LoVo (cell line): Measurements from ENCODE around the gene PPIC.
"Not testable (repeated sequence)": the region's sequence is repeated elsewhere in the genome, so short reads cannot be mapped to it uniquely, and the experiment has no call there.

ENCODE experiments used
- DNase-seq: peaks from one replicate; pipeline ENCODE4 v3.0.0-alpha.2; 2016; ENCODE audit warnings: low spot score

Gene PPIC

GRCh38 chr5:123007754-123008153 is 28.8 kb downstream of the PPIC start:
- no peak for DNase-seq

GRCh38 chr5:123007182-123007581 is 29.3 kb downstream of the PPIC start:
- DNase-seq, result no peak

- no peak for DNase-seq
Observed at GRCh38 chr5:123001808-123002207, 34.7 kb downstream of the PPIC start.

- no peak for DNase-seq
Observed at GRCh38 chr5:123000731-123001130, 35.8 kb downstream of the PPIC start.

- no peak for DNase-seq
Observed at GRCh38 chr5:122999947-123000563, 36.5 kb downstream of the PPIC start.

GRCh38 chr5:122997294-122997693 is 39.2 kb downstream of the PPIC start:
- DNase-seq, result no peak

- no peak for DNase-seq
Observed at GRCh38 chr5:122996091-122996490, 40.4 kb downstream of the PPIC start.

- DNase-seq, result no peak
Observed at GRCh38 chr5:122985954-122986721, 50.4 kb downstream of the PPIC start.

- DNase-seq, result no peak
Observed at GRCh38 chr5:122985006-122985700, 51.4 kb downstream of the PPIC start.

- no peak for DNase-seq
Observed at GRCh38 chr5:122984425-122984824, 52.1 kb downstream of the PPIC start.

GRCh38 chr5:122982376-122982775 is 54.1 kb downstream of the PPIC start:
- DNase-seq, result no peak

- DNase-seq, result no peak
Observed at GRCh38 chr5:122981846-122982245, 54.7 kb downstream of the PPIC start.

GRCh38 chr5:122978644-122979297 is 57.8 kb downstream of the PPIC start:
- no peak for DNase-seq

- DNase-seq, result no peak
Observed at GRCh38 chr5:122978068-122978467, 58.5 kb downstream of the PPIC start.

GRCh38 chr5:122977319-122977718 is 59.2 kb downstream of the PPIC start:
- no peak for DNase-seq

GRCh38 chr5:122974251-122974650 is 62.3 kb downstream of the PPIC start:
- not testable (repeated sequence) for DNase-seq

GRCh38 chr5:122973759-122974158 is 62.8 kb downstream of the PPIC start:
- DNase-seq, result not testable (repeated sequence)
